Trophoblast cell (in vitro differentiated cells and primary cell): ENCODE measurements around the gene ELOA2.

Source experiments
- DNase-seq, 2 donors: peaks; one replicate each; pipeline ENCODE4 v3.0.0-alpha.2; 2016
- H2AFZ ChIP-seq: 2 replicates; pipeline ENCODE4 v1.6.1; 2013; ENCODE audit warnings: low read length, moderate library complexity, mild to moderate bottlenecking; ENCODE audit not compliant: insufficient read depth, poor library complexity
- H2AK5ac ChIP-seq: 2 replicates; pipeline ENCODE4 v1.6.1; 2013; ENCODE audit warnings: mild to moderate bottlenecking, low read length
- H2BK120ac ChIP-seq: 2 replicates; pipeline ENCODE4 v1.6.1; 2013; ENCODE audit warnings: low read length, mild to moderate bottlenecking, moderate library complexity; ENCODE audit not compliant: insufficient read depth, poor library complexity
- H2BK12ac ChIP-seq: 2 replicates; pipeline ENCODE4 v1.6.1; 2013; ENCODE audit warnings: mild to moderate bottlenecking, low read length, moderate library complexity
- H2BK5ac ChIP-seq: 2 replicates; pipeline ENCODE4 v1.6.1; 2013; ENCODE audit warnings: low read length, low read depth, moderate library complexity, mild to moderate bottlenecking; ENCODE audit not compliant: poor library complexity
- H3K14ac ChIP-seq: 2 replicates; pipeline ENCODE4 v1.6.1; 2013; ENCODE audit warnings: mild to moderate bottlenecking, low read length
- H3K18ac ChIP-seq: 2 replicates; pipeline ENCODE4 v1.6.1; 2013; ENCODE audit warnings: mild to moderate bottlenecking, low read length
- H3K23ac ChIP-seq: 2 replicates; pipeline ENCODE4 v1.6.1; 2013; ENCODE audit warnings: low read length
- H3K27ac ChIP-seq: 2 replicates; pipeline ENCODE4 v1.5.1; 2013; ENCODE audit warnings: low read depth, mild to moderate bottlenecking, inconsistent platforms, low read length, moderate library complexity
- H3K27me3 ChIP-seq: 2 replicates; pipeline ENCODE4 v1.6.1; 2013; ENCODE audit warnings: inconsistent platforms, mild to moderate bottlenecking, low read length, moderate library complexity; ENCODE audit not compliant: insufficient read depth
- H3K36me3 ChIP-seq, 2 experiments: 1 replicate in 1 of 2; 2 replicates in 1 of 2; pipeline ENCODE4 v1.6.1; 2013; ENCODE audit warnings: low read length in 2 of 2, mild to moderate bottlenecking in 2 of 2, moderate library complexity in 1 of 2; ENCODE audit not compliant: insufficient read depth in 2 of 2, control insufficient read depth in 1 of 2
- H3K4ac ChIP-seq: 2 replicates; pipeline ENCODE4 v1.6.1; 2013; ENCODE audit warnings: low read depth, mild to moderate bottlenecking, low read length, moderate library complexity
- H3K4me1 ChIP-seq, 2 experiments: 1 replicate in 1 of 2; 2 replicates in 1 of 2; pipeline ENCODE4 v1.6.1; 2013; ENCODE audit warnings: low read length in 2 of 2, mild to moderate bottlenecking in 2 of 2, moderate library complexity in 1 of 2; ENCODE audit not compliant: insufficient read depth in 2 of 2, control insufficient read depth in 1 of 2
- H3K4me2 ChIP-seq: 2 replicates; pipeline ENCODE4 v1.6.1; 2013; ENCODE audit warnings: inconsistent platforms, mild to moderate bottlenecking, low read length, moderate library complexity
- H3K4me3 ChIP-seq: 2 replicates; pipeline ENCODE4 v1.5.1; 2013; ENCODE audit warnings: mild to moderate bottlenecking, low read depth, low read length, inconsistent platforms
- H3K79me1 ChIP-seq: one replicate; pipeline ENCODE4 v1.6.1; 2013; ENCODE audit warnings: low read length
- H3K79me2 ChIP-seq: 2 replicates; pipeline ENCODE4 v1.6.1; 2013; ENCODE audit warnings: low read length, mild to moderate bottlenecking; ENCODE audit not compliant: control insufficient read depth, insufficient read depth, poor library complexity
- H3K9ac ChIP-seq: 2 replicates; pipeline ENCODE4 v1.6.1; 2013; ENCODE audit warnings: mild to moderate bottlenecking, low read length
- H3K9me3 ChIP-seq: 2 replicates; pipeline ENCODE4 v1.6.1; 2013; ENCODE audit warnings: low read depth, mild to moderate bottlenecking, control low read depth, inconsistent platforms, low read length; ENCODE audit not compliant: insufficient read depth
- H4K12ac ChIP-seq: 2 replicates; pipeline ENCODE4 v1.6.1; 2013; ENCODE audit warnings: low read depth, mild to moderate bottlenecking, low read length, moderate library complexity
- H4K8ac ChIP-seq: 2 replicates; pipeline ENCODE4 v1.6.1; 2013; ENCODE audit warnings: low read depth, mild to moderate bottlenecking, low read length, moderate library complexity
- H4K91ac ChIP-seq: one replicate; pipeline ENCODE4 v1.6.1; 2013; ENCODE audit warnings: low read depth, mild to moderate bottlenecking, low read length, moderate library complexity
- WGBS: extraction: QIAGEN DNeasy Blood & Tissue Kit; methylation state at CpG from one replicate; pipeline ENCODE4 v1.1.7; 2013; ENCODE audit warnings: missing lambda C conversion rate; ENCODE audit not compliant: insufficient read length, insufficient coverage; ENCODE audit errors: extremely low coverage; 5-methylcytosine and 5-hydroxymethylcytosine counted together

ELOA2 gene

GRCh38 chr18:47075098-47075883 lies 39.9 kb upstream of the ELOA2 start:
- Histone ChIP-seq H2BK12ac (no peak overlapping the region), H3K79me1 (peaks cover 2% of the 10 kb centered on the region), H3K4me1 (peaks cover 2 to 6% of the 10 kb centered on the region in 2 experiments), H3K36me3 (no peaks in the 10 kb centered on the region), H3K27me3 (no peaks in the 10 kb centered on the region), H3K23ac (no peak overlapping the region), H3K18ac (no peak overlapping the region), H4K8ac (peak overlapping the region; percentile 43), H3K27ac (no peak overlapping the region), H2AK5ac (no peak overlapping the region), H2BK120ac (peak overlapping the region; percentile 33), H2AFZ (peak overlapping the region; percentile 35), H3K79me2 (peaks cover 2% of the 10 kb centered on the region), H3K9me3 (no peaks in the 10 kb centered on the region), H4K12ac (peak overlapping the region; percentile 54), H3K14ac (peak overlapping the region; percentile 77), H4K91ac (peak overlapping the region; percentile 14), H3K4me2 (no peak overlapping the region), H3K4ac (no peak overlapping the region), H3K9ac (no peak overlapping the region), H3K4me3 (no peak overlapping the region), H2BK5ac (no peak overlapping the region)
- no peak for DNase-seq
- WGBS: no CpG with 5 or more reads among the region's 13 CpGs

GRCh38 chr18:47067648-47068047 lies 32.2 kb upstream of the ELOA2 start:
- Histone ChIP-seq H3K79me2 (no peaks in the 10 kb centered on the region), H3K9ac (no peak overlapping the region)
- no CpG with 5 or more reads among the region's 3 CpGs for WGBS

GRCh38 chr18:47063096-47063495 lies 27.7 kb upstream of the ELOA2 start:
- no peak overlapping the region for H3K4me2 ChIP-seq
- no peak overlapping the region for H3K27ac ChIP-seq
- H4K8ac ChIP-seq: no peak overlapping the region
- no peak overlapping the region for H2BK120ac ChIP-seq
- no peak overlapping the region for H4K91ac ChIP-seq
- no peak overlapping the region for H3K4me3 ChIP-seq
- no peak overlapping the region for H3K4ac ChIP-seq
- H3K79me1 ChIP-seq: no peaks in the 10 kb centered on the region
- H3K18ac ChIP-seq: no peak overlapping the region
- no peak for DNase-seq
- peaks cover 2% of the 10 kb centered on the region for H3K9me3 ChIP-seq
- no peak overlapping the region for H2BK12ac ChIP-seq
- no peaks in the 10 kb centered on the region for H3K27me3 ChIP-seq
- H3K9ac ChIP-seq: no peak overlapping the region
- H4K12ac ChIP-seq: no peak overlapping the region
- no peak overlapping the region for H3K14ac ChIP-seq
- H2AFZ ChIP-seq: no peak overlapping the region
- no peaks in the 10 kb centered on the region for H3K79me2 ChIP-seq
- peaks cover 0 to 2% of the 10 kb centered on the region in 2 experiments for H3K36me3 ChIP-seq
- H2AK5ac ChIP-seq: no peak overlapping the region
- H3K4me1 ChIP-seq: no peaks in the 10 kb centered on the region
- WGBS: no CpG with 5 or more reads among the region's 8 CpGs
- no peak overlapping the region for H3K23ac ChIP-seq
- no peak overlapping the region for H2BK5ac ChIP-seq

More at GRCh38 chr18:47067648-47068047, 32.2 kb upstream of the ELOA2 start:
- no peak overlapping the region for H2AFZ ChIP-seq
- H2BK12ac ChIP-seq: no peak overlapping the region
- H3K27me3 ChIP-seq: no peaks in the 10 kb centered on the region
- no peak overlapping the region for H3K4ac ChIP-seq
- H3K18ac ChIP-seq: no peak overlapping the region
- H3K79me1 ChIP-seq: no peaks in the 10 kb centered on the region
- H4K8ac ChIP-seq: no peak overlapping the region
- H3K14ac ChIP-seq: no peak overlapping the region
- H2AK5ac ChIP-seq: no peak overlapping the region
- no peak overlapping the region for H3K23ac ChIP-seq
- no peak overlapping the region for H4K91ac ChIP-seq
- peaks cover 2% of the 10 kb centered on the region for H3K9me3 ChIP-seq
- no peak overlapping the region for H3K4me2 ChIP-seq
- H2BK5ac ChIP-seq: no peak overlapping the region
- no peak overlapping the region for H3K27ac ChIP-seq
- H2BK120ac ChIP-seq: no peak overlapping the region
- no peak overlapping the region for H4K12ac ChIP-seq
- H3K4me3 ChIP-seq: no peak overlapping the region
- no peaks in the 10 kb centered on the region for H3K4me1 ChIP-seq
- DNase-seq: no peak
- H3K36me3 ChIP-seq: peaks cover 0 to 2% of the 10 kb centered on the region in 2 experiments

- Histone ChIP-seq H3K79me2 (no peaks in the 10 kb centered on the region), H3K4me1 (no peaks in the 10 kb centered on the region), H3K14ac (no peak overlapping the region), H2BK120ac (no peak overlapping the region), H3K27me3 (no peaks in the 10 kb centered on the region), H3K79me1 (no peaks in the 10 kb centered on the region), H2AK5ac (no peak overlapping the region), H4K12ac (no peak overlapping the region), H3K23ac (no peak overlapping the region), H2BK5ac (no peak overlapping the region), H4K8ac (no peak overlapping the region), H4K91ac (no peak overlapping the region), H3K4ac (no peak overlapping the region), H2AFZ (no peak overlapping the region), H3K36me3 (no peaks in the 10 kb centered on the region), H3K27ac (no peak overlapping the region), H3K4me3 (no peak overlapping the region), H3K9me3 (no peaks in the 10 kb centered on the region), H3K18ac (no peak overlapping the region), H3K4me2 (no peak overlapping the region), H3K9ac (no peak overlapping the region), H2BK12ac (no peak overlapping the region)
- WGBS: no CpG with 5 or more reads among the region's 2 CpGs
- no peak for DNase-seq
Measured at GRCh38 chr18:47062471-47062870, 27.1 kb upstream of the ELOA2 start.
